ENCODE results near the gene TLR1. TPM values are rescaled to one million over a fixed set of nuclear protein-coding genes. Genes with fewer than 3 reads are reported as not detected.

The TLR1 gene, protein sequence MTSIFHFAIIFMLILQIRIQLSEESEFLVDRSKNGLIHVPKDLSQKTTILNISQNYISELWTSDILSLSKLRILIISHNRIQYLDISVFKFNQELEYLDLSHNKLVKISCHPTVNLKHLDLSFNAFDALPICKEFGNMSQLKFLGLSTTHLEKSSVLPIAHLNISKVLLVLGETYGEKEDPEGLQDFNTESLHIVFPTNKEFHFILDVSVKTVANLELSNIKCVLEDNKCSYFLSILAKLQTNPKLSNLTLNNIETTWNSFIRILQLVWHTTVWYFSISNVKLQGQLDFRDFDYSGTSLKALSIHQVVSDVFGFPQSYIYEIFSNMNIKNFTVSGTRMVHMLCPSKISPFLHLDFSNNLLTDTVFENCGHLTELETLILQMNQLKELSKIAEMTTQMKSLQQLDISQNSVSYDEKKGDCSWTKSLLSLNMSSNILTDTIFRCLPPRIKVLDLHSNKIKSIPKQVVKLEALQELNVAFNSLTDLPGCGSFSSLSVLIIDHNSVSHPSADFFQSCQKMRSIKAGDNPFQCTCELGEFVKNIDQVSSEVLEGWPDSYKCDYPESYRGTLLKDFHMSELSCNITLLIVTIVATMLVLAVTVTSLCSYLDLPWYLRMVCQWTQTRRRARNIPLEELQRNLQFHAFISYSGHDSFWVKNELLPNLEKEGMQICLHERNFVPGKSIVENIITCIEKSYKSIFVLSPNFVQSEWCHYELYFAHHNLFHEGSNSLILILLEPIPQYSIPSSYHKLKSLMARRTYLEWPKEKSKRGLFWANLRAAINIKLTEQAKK
- total RNA-seq (2022; extraction: Qiagen RNA extraction) = 0.11 to 0.33 TPM (median 0.18 TPM) in 5 replicates

DNA sequence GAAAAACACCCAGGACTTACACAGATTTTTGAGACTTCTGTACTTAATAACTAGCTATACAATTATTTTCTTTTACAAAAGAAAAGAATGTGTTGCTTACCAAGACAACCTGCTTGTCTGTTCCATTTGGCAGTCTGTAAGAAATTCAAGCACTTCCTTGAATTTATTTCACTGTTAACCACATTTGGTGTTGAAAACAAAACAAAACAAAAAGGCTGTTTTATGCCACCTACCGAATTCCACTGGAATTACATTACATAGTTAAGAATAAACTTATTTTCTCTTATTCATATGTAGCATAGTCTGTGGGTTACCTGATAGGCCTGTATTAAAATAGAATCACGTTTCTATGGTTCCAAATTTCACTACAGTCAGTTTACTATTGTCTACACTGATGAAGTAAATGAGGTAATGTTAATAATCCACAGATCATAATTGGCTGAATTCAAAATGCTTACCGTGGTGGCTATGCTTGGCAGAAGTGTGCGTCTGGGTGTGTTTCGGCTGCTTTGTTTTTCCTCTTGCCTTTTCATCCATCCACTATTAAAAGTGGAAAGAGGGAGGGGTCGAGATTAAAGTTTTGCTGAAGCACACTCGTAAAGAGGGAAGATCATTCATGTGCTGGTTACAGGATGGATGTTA is at the start of gene TLR1:
Gene TLR1 (minus strand): TSS at position 138 of the 642 bp plus-strand sequence. CDS start 5,960 bp downstream, outside the sequence.

DNA sequence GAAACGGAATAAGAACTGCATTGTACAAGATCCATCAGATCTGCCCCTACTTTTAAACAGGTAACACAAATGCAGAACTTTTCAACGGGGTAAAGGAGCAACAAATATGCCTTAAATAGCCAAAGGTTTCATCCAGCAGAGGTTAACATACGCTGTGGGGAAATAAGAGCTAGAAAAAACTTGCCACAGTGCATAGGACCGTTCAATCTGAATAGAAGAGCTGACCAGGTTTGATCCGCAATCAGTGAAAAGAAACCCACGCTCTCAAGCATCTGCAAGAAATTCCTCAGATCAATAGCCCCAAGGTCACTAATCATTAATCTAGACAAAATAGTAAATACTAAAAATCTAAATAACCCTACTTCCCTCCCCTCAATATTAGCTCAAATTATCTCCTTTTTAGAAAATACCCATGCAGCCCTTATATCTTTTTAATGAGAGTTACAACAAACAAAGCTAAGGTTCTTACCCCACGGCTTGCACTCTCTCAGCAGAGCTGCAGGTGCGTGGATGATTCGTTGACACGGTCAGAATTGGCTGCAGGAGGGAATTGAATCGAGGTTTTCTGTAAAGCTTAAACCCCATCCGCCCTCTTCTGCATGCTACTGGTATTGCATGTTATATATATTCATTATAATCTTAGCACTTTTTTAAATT is 22.0 kb downstream of the TLR1 start, which contains the start of gene TLR10:
Gene TLR10 (minus strand): TSS at position 539 of the 657 bp plus-strand sequence. CDS start 7,400 bp downstream, outside the sequence.

Other genes starting within 250 kb of the TLR1 start
- 11.7 to 14.6 TPM (median 13.2 TPM) in 5 replicates for gene KLF3, start 140.6 kb downstream of the TLR1 start, total RNA-seq (2022; extraction: Qiagen RNA extraction)
- gene TLR10, start 21.8 kb downstream of the TLR1 start, total RNA-seq (2022; extraction: Qiagen RNA extraction) = 0.02 TPM in 1 of 5 replicates, not detected in the others
- gene TLR6, start 52.0 kb upstream of the TLR1 start, total RNA-seq (2022; extraction: Qiagen RNA extraction) = 1.7 to 2.4 TPM (median 2.2 TPM) in 5 replicates
- gene FAM114A1, start 63.0 kb upstream of the TLR1 start, total RNA-seq (2022; extraction: Qiagen RNA extraction) = 21.6 to 49.1 TPM (median 30.0 TPM) in 5 replicates
- 16.6 to 22.5 TPM (median 20.0 TPM) in 5 replicates for gene TMEM156, start 227.6 kb upstream of the TLR1 start, total RNA-seq (2022; extraction: Qiagen RNA extraction)